ENCODE results near the gene TSPAN17. TPM values are rescaled to one million over a fixed set of nuclear protein-coding genes. Genes with fewer than 3 reads are reported as not detected.

Gene TSPAN17
- polyA plus RNA-seq, 10 donors: 23.7 to 34.3 (median 27.7) TPM

- DNase-seq: no peak
Measured at GRCh38 chr5:176620333-176620981, 26.8 kb upstream of the TSPAN17 start.

- no peak for DNase-seq
Measured at GRCh38 chr5:176621661-176622079, 25.6 kb upstream of the TSPAN17 start.

GRCh38 chr5:176624142-176624541 lies 23.1 kb upstream of the TSPAN17 start:
- DNase-seq: no peak

GRCh38 chr5:176624938-176625337 lies 22.3 kb upstream of the TSPAN17 start:
- DNase-seq: no peak

GRCh38 chr5:176625512-176625911 lies 21.8 kb upstream of the TSPAN17 start:
- DNase-seq: no peak

GRCh38 chr5:176625966-176626875 lies 21.1 kb upstream of the TSPAN17 start:
- no peak for DNase-seq

- DNase-seq: no peak
Measured at GRCh38 chr5:176626876-176627236, 20.4 kb upstream of the TSPAN17 start.

- DNase-seq: no peak
Measured at GRCh38 chr5:176627582-176627981, 19.7 kb upstream of the TSPAN17 start.

- DNase-seq: no peak
Measured at GRCh38 chr5:176628406-176629228, 18.7 kb upstream of the TSPAN17 start.

- DNase-seq: no peak
Measured at GRCh38 chr5:176629317-176629852, 17.9 kb upstream of the TSPAN17 start.

- DNase-seq: peak in 2 of 3 donors; percentile 37 to 74
Measured at GRCh38 chr5:176629853-176630680, 17.2 kb upstream of the TSPAN17 start, which contains the start of the genes EIF4E1B and SNCB. Gene EIF4E1B (plus strand): TSS chr5:176630675. CDS start chr5:176642788, 12,113 bp downstream. Gene SNCB (minus strand): TSS chr5:176630534. CDS start chr5:176629654, 880 bp downstream.

GRCh38 chr5:176630681-176631222 lies 16.5 kb upstream of the TSPAN17 start:
- no peak for DNase-seq

- DNase-seq: no peak
Measured at GRCh38 chr5:176631383-176632200, 15.7 kb upstream of the TSPAN17 start.

- DNase-seq: no peak
Measured at GRCh38 chr5:176632745-176633144, 14.5 kb upstream of the TSPAN17 start.

GRCh38 chr5:176633598-176633997 lies 13.7 kb upstream of the TSPAN17 start:
- no peak for DNase-seq

GRCh38 chr5:176636426-176636825 lies 10.9 kb upstream of the TSPAN17 start:
- no peak for DNase-seq

GRCh38 chr5:176637556-176637955 lies 9.7 kb upstream of the TSPAN17 start:
- no peak for DNase-seq

GRCh38 chr5:176638437-176638836 lies 8.8 kb upstream of the TSPAN17 start:
- no peak for DNase-seq

- no peak for DNase-seq
Measured at GRCh38 chr5:176639208-176639607, 8.1 kb upstream of the TSPAN17 start.

- peak in 2 of 3 donors; percentile 20 to 53 for DNase-seq
Measured at GRCh38 chr5:176639981-176640380, 7.3 kb upstream of the TSPAN17 start.

Data from muscle of back (tissue), 11 donors.